GM18498 (cell line): ENCODE results near the gene TRIM72.
"Not testable (repeated sequence)": the region's sequence is repeated elsewhere in the genome, so short reads cannot be mapped to it uniquely, and the experiment has no call there.

Source experiments
- ATAC-seq: cut with Tn5 transposase; IDR thresholded peaks from one replicate; pipeline ENCODE4 v1.9.1; 2021; ENCODE audit warnings: mild to moderate bottlenecking, moderate library complexity; ENCODE audit not compliant: unreplicated experiment

The TRIM72 gene

GRCh38 chr16:31251435-31251834 lies 37.5 kb downstream of the TRIM72 start:
- ATAC-seq = no peak

DNA sequence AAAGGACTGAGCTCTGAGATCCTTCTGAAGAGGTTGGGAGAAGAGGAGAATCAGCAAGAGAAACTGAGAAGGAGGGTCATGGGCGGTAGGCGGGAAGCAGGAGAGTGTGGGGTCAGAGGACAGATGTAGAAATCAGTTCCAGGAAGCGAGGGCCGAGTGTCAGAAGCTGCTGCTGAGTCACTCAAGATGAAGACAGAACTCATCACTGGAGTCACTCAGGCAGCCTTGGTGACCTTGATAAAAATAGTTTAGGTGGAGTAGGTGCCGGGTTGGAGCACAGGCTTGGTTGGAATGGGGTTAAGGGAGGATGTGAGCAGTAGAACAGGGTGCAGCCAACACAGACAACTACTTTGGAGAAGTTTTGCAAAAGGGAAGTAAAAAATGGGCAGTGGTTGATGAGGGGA lies 39.7 kb downstream of the TRIM72 start:
- no peak for ATAC-seq

DNA sequence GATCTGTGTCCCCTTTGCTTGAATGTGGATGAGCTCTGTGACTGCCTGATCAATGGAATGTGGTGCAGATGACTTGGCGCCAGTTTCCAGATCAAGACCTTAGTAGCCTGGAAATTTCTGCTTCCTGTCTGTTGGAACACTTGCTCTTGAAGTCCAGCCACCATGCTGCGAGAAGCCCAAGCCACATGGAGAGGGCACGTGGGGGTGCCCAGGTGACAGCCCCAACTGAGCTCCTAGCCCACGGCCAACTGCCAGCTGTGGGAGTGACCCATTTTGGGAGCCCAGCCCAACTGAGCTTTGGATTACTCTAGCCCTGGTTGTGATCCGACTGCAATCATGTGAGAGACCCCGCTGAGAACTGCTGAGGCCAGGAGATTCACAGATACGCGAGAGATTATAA lies 42.5 kb downstream of the TRIM72 start:
- ATAC-seq = no peak

GRCh38 chr16:31258366-31258765 lies 44.4 kb downstream of the TRIM72 start:
- ATAC-seq = no peak

GRCh38 chr16:31260136-31260931 lies 46.4 kb downstream of the TRIM72 start:
- no peak for ATAC-seq

- ATAC-seq = no peak
Measured at GRCh38 chr16:31262084-31262483, 48.2 kb downstream of the TRIM72 start.

GRCh38 chr16:31265329-31266245 lies 51.7 kb downstream of the TRIM72 start:
- peak; percentile 91 for ATAC-seq

DNA sequence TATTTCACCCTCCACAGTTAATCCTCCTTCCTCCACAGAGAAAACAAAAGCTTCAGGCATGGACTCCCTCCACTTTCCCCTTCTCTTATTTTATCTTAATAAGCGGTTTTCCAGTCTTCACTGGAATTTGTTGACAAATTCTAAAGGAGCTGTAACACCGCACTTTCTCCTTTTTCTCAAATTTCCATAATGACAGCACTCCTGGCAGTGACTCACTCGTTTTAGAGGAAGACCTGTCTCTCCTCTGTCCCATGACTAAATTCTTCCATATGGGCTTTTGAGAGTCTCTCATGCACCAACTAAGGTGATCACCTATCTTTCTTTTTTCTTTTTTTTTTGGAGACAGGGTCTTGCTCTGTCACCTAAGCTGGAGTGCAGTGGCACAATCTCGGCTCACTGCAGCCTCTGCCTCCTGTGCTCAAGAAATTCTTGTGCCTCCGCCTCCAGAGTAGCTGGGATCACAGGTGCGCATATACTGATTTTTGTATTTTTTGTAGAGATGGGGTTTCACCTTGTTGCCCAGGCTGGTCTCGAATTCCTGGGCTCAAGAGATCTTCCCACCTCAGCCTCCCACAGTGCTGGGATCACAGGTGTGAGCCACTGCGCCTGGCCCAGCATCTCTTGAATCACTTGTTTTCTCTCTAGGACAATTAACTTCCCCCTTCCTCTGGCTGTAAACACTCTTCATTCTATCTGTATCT lies 53.6 kb downstream of the TRIM72 start:
- no peak for ATAC-seq

GRCh38 chr16:31268033-31268365 lies 54.1 kb downstream of the TRIM72 start:
- ATAC-seq = no peak

DNA sequence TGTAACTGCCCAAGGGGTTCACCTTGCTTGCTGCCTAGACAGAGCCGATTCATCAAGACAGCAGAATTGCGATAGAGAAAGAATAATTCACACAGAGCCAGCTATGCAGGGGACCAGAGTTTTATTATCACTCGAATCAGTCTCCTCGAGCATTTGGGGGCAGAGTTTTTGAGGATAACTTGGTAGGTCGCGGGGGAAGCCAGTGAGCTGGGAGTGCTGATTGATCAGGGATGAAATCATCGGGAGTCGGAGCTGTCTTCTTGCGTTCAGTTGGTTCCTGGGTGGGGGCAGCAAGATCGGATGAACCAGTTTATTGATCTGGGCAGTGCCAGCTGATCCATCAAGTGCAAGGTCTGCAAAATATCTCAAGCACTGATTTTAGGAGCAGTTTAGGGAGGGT lies 55.0 kb downstream of the TRIM72 start:
- no peak for ATAC-seq

DNA sequence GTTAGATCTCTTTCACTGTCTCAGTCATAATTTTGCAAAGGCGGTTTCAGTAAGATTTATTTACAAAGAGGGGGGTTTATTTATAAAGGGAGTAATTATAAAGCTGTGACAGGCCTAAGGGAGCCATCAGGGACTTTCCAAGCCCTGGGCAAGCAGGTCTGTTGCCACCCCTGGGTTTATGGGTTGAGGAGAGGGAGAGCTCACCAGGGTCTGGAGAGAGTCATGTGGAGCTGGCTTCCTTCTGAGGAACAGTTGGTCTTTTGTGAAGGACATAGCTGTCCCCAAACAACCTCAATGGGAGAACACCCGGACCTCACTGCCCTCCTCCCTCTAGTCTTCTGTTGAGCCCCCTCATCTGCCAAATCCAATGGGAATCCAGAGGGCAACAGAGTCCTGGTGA lies 55.6 kb downstream of the TRIM72 start:
- ATAC-seq = no peak

GRCh38 chr16:31269973-31270372 lies 56.1 kb downstream of the TRIM72 start:
- ATAC-seq = not testable (repeated sequence)

- ATAC-seq = no peak
Measured at GRCh38 chr16:31270795-31271194, 56.9 kb downstream of the TRIM72 start.

DNA sequence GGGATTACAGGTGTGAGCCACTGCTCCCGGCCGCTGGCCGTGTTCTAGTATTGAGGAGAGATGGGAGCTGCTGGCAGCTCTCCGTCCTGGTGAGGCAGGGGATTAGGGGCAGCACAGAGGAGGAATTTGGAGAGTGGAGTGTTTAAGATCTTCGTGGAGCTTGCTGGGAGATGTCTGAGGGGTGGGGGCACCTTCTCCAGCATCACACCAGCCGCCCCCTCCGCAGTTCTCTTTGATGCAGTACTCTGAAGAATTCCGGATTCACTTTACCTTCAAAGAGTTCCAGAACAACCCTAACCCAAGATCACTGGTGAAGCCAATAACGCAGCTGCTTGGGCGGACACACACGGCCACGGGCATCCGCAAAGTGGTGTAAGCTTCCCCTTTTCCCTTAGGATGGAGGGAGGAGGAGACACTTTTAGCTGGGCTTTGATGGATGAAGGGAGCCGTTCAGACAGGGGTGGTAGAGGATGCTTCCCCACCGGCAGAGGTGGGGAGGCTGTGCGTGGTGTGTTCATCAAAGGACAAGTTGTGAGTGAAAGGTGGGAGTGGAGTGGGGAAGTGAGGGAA lies 57.8 kb downstream of the TRIM72 start:
- no peak for ATAC-seq

DNA sequence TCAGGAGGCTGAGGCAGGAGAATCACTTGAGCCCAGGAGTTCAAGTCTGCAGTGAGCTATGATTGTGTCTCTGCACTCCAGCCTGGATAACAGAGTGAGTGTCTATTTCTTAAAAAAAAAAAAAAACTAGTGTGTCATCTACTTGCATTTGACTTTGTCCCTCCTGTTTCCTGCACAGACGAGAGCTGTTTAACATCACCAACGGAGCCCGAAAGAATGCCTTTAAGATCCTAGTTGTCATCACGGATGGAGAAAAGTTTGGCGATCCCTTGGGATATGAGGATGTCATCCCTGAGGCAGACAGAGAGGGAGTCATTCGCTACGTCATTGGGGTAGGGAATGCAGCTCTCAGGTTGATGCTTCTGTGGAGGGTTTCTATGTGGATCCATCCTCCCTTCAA lies 59.3 kb downstream of the TRIM72 start:
- ATAC-seq = no peak

DNA sequence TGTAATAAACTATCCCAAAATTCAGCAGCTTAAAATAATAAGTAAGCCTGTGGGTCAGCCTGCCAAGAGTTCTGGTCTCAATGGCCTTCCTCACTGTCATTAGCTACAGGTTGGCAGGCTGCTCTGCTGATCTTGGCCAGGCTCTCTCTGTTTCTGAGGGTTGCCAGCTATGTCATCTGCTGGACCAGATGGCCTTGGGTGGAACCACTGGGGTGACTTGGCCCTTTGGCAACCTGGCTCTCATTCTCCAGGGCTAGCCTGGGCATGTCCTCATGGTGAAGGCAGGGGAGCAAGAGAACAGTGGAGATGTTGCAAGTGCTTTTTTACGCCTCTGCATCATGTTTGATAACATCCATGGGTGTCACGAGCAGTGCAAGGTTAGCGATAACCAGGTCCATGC lies 59.8 kb downstream of the TRIM72 start:
- ATAC-seq = no peak

DNA sequence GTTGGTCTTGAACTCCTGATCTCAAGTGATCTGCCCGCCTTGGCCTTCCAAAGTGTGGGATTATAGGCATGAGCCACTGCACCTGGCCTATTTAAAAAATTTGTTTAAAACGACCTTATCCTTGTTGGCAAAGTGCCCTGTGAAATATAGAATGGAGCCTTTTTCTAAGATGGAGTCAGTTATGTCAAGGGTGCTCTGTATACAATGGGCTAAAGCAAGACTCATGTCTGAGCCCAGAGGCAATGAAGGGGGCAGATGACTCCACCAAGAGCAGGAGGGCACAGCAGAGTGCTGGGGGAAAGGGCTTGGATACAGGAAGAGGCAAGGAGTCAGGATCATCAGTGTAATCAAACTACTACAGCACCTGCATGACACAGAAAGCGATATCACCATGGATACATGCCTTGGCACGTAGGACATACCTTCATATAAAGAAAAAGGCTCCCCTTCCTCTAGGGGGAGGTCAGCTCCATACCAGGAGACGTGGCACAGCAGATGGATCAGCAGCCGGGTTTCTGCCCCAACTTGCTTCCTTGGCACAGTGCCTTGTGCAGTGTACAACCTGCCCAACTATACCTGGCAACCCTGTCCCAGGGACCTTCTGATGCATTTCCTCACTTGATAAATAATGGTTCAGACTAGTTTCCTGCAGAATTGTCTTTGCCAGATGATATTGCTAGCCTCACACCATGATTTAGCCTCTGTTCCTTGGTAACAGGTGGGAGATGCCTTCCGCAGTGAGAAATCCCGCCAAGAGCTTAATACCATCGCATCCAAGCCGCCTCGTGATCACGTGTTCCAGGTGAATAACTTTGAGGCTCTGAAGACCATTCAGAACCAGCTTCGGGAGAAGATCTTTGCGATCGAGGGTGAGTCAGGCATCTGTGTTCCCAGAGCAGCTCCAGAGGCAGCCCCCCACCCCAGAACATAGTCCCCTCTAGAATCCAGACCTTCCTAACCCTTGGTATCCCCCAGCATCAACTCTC lies 61.2 kb downstream of the TRIM72 start:
- ATAC-seq = no peak

- no peak for ATAC-seq
Measured at GRCh38 chr16:31276600-31276999, 62.7 kb downstream of the TRIM72 start.

- no peak for ATAC-seq
Measured at GRCh38 chr16:31277659-31278260, 63.8 kb downstream of the TRIM72 start.

DNA sequence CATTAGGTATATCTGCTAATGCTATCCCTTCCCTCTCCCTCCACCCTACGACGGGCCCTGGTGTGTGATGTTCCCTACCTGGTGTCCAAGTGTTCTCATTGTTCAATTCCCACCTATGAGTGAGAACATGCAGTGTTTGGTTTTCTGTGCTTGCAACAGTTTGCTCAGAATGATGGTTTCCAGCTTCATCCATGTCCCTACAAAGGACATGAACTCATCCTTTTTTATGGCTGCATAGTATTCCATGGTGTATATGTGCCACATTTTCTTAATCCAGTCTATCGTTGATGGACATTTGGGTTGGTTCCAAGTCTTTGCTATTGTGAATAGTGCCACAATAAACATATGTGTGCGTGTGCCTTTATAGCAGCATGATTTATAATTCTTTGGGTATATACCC lies 64.9 kb downstream of the TRIM72 start:
- not testable (repeated sequence) for ATAC-seq
